Measurements from ENCODE around the gene SLC26A2. TPM values are rescaled to one million over a fixed set of nuclear protein-coding genes. Genes with fewer than 3 reads are reported as not detected.
A peak's percentile ranks its signal among the peaks of the same experiment; 100 is the strongest.

SLC26A2 gene
- total and polyA plus RNA-seq, 7 experiments from 2014 or later: 3.2 to 16.5 (median 5.7) TPM

GRCh38 chr5:150035139-150035895 is 74.8 kb downstream of the SLC26A2 start:
- Histone ChIP-seq H3K27me3 (ENCODE audit: control insufficient read depth in 2 of 2, insufficient read depth in 2 of 2, low read length in 2 of 2) (no peaks in the 10 kb centered on the region), H3K4me3 (ENCODE audit: low read length) (no peak overlapping the region), H3K36me3 (ENCODE audit: control insufficient read depth in 2 of 3, insufficient read depth in 3 of 3, low read length in 3 of 3) (peaks cover 24 to 94% (median 43%) of the 10 kb centered on the region in 3 experiments), H3K9me3 (ENCODE audit: control insufficient read depth in 2 of 3, low read length in 3 of 3) (no peaks in the 10 kb centered on the region), H3K4me1 (ENCODE audit: control insufficient read depth in 2 of 2, insufficient read depth in 2 of 2, low read length in 2 of 2) (no peaks in the 10 kb centered on the region), H3K27ac (ENCODE audit: low read depth, low read length) (no peak overlapping the region)
- no peaks in the 10 kb centered on the region for H3K9me3 Mint-ChIP-seq
- no peak overlapping the region for H3K4me3 Mint-ChIP-seq
- H3K36me3 Mint-ChIP-seq: peaks cover 12 to 90% (median 42%) of the 10 kb centered on the region in 5 donors
- ATAC-seq (peak; percentile 47), DNase-seq (no peak)
- H3K27ac Mint-ChIP-seq: peak overlapping the region in 2 of 9 donors; percentile 47 to 56
- ChIA-PET CTCF (interaction anchor here (1.1 kb wide), 1 partner anchor 9 kb away, joined by 5 read pairs; no protein-coding TSS in a partner anchor), POLR2A (interaction anchor here (1.1 kb wide), 1 partner anchor 14 kb away, joined by 4 read pairs; no protein-coding TSS in a partner anchor)
- intact Hi-C loops (cut with micrococcal nuclease): no loop called here
- no peaks in the 10 kb centered on the region for H3K27me3 Mint-ChIP-seq
- H3K4me1 Mint-ChIP-seq: peaks cover 0 to 4% (median 3%) of the 10 kb centered on the region in 7 donors

GRCh38 chr5:150036513-150036912 is 76.0 kb downstream of the SLC26A2 start:
- Mint-ChIP-seq H3K36me3 (peaks cover 8 to 89% (median 41%) of the 10 kb centered on the region in 5 donors), H3K9me3 (no peaks in the 10 kb centered on the region), H3K27me3 (no peaks in the 10 kb centered on the region), H3K27ac (no peak overlapping the region), H3K4me3 (no peak overlapping the region), H3K4me1 (peaks cover 0 to 4% (median 3%) of the 10 kb centered on the region in 7 donors)
- no peaks in the 10 kb centered on the region for H3K27me3 ChIP-seq (ENCODE audit: control insufficient read depth in 2 of 2, insufficient read depth in 2 of 2, low read length in 2 of 2)
- no peaks in the 10 kb centered on the region for H3K9me3 ChIP-seq (ENCODE audit: control insufficient read depth in 2 of 3, low read length in 3 of 3)
- H3K4me3 ChIP-seq (ENCODE audit: low read length): no peak overlapping the region
- POLR2A ChIA-PET: interaction anchor here (1.1 kb wide), 1 partner anchor 12 kb away, joined by 4 read pairs; no protein-coding TSS in a partner anchor
- peaks cover 35 to 94% (median 37%) of the 10 kb centered on the region in 3 experiments for H3K36me3 ChIP-seq (ENCODE audit: control insufficient read depth in 2 of 3, insufficient read depth in 3 of 3, low read length in 3 of 3)
- intact Hi-C loops (cut with micrococcal nuclease): no loop called here
- no peaks in the 10 kb centered on the region for H3K4me1 ChIP-seq (ENCODE audit: control insufficient read depth in 2 of 2, insufficient read depth in 2 of 2, low read length in 2 of 2)
- DNase-seq: no peak
- ATAC-seq: no peak
- H3K27ac ChIP-seq (ENCODE audit: low read depth, low read length): no peak overlapping the region
- CTCF ChIA-PET: interaction anchor here (1.1 kb wide), 1 partner anchor 8 kb away, joined by 5 read pairs; no protein-coding TSS in a partner anchor

Other genes with a start within 250 kb of the SLC26A2 start
- gene PPARGC1B, start 230.4 kb upstream of the SLC26A2 start, total RNA-seq: 10 to 100 TPM in 1 of 5 experiments, 1 to 10 TPM in 4; 4.3 to 10.9 (median 5.0) TPM
- 1 to 10 TPM; 1.8 to 2.4 TPM for gene PPARGC1B, start 230.4 kb upstream of the SLC26A2 start, polyA plus RNA-seq
- gene PDE6A, start 16.0 kb upstream of the SLC26A2 start, total RNA-seq: not detected
- gene PDE6A, start 16.0 kb upstream of the SLC26A2 start, polyA plus RNA-seq: under 1 TPM in 1 of 2 donors, not detected in 1; 0.11 TPM
- gene TIGD6, start 39.9 kb downstream of the SLC26A2 start, total RNA-seq: 1 to 10 TPM; 2.3 to 7.4 (median 2.8) TPM
- 1 to 10 TPM; 4.1 to 5.5 TPM for gene TIGD6, start 39.9 kb downstream of the SLC26A2 start, polyA plus RNA-seq
- gene HMGXB3, start 40.0 kb downstream of the SLC26A2 start, total RNA-seq: 10 to 100 TPM; 27.2 to 40.6 (median 34.5) TPM
- 10 to 100 TPM in 1 of 2 donors, 1 to 10 TPM in 1; 8.2 to 12.6 TPM for gene HMGXB3, start 40.0 kb downstream of the SLC26A2 start, polyA plus RNA-seq
- 10 to 100 TPM in 1 of 5 experiments, 1 to 10 TPM in 3, under 1 TPM in 1; 0.36 to 92.4 (median 6.4) TPM for gene CSF1R, start 125.8 kb downstream of the SLC26A2 start, total RNA-seq
- gene CSF1R, start 125.8 kb downstream of the SLC26A2 start, polyA plus RNA-seq: under 1 TPM; 0.09 to 0.72 TPM
- 1 to 10 TPM in 2 of 5 experiments, under 1 TPM in 1, not detected in 2; 0.64 to 8.5 (median 5.1) TPM for gene PDGFRB, start 195.1 kb downstream of the SLC26A2 start, total RNA-seq
- under 1 TPM in 1 of 2 donors, not detected in 1; 0.37 TPM for gene PDGFRB, start 195.1 kb downstream of the SLC26A2 start, polyA plus RNA-seq
- not detected for gene CDX1, start 206.0 kb downstream of the SLC26A2 start, total RNA-seq
- gene CDX1, start 206.0 kb downstream of the SLC26A2 start, polyA plus RNA-seq: not detected
- not detected for gene SLC6A7, start 229.3 kb downstream of the SLC26A2 start, total RNA-seq
- gene SLC6A7, start 229.3 kb downstream of the SLC26A2 start, polyA plus RNA-seq: not detected

Data from naive thymus-derived CD4-positive, alpha-beta T cell (primary cell).